Measurements from ENCODE around the gene SLC22A3.

DNA sequence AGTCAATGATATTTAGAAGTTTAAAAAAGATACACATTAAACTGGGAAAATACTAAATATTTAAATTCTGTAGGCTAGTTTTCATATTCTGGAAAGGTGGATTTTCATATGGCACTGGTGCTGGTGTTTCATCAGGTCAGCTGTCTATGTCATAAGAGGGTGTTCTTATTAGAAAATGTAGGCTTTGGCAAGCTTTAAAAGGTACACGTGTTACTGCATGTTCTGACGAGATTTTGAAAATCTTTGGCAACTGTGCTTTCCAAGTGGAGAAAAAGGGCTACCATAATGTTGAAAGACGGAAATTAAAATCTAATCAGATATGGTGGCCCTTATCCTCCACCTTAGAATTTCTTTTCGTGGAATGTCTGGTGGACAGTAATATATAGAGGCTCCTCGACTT, 30.0 kb downstream of the SLC22A3 start:
- TF ChIP-seq, protein P1, sequence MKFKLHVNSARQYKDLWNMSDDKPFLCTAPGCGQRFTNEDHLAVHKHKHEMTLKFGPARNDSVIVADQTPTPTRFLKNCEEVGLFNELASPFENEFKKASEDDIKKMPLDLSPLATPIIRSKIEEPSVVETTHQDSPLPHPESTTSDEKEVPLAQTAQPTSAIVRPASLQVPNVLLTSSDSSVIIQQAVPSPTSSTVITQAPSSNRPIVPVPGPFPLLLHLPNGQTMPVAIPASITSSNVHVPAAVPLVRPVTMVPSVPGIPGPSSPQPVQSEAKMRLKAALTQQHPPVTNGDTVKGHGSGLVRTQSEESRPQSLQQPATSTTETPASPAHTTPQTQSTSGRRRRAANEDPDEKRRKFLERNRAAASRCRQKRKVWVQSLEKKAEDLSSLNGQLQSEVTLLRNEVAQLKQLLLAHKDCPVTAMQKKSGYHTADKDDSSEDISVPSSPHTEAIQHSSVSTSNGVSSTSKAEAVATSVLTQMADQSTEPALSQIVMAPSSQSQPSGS (CRISPR knock-in tag; IDR thresholded peaks at IDR 0.05; ENCODE audit: borderline replicate concordance, low read depth): no peak
- TF ChIP-seq NR3C1 (CRISPR knock-in tag; conservative IDR thresholded peaks at IDR 0.05; ENCODE audit: low read depth): no peak
- TF ChIP-seq, protein P2, sequence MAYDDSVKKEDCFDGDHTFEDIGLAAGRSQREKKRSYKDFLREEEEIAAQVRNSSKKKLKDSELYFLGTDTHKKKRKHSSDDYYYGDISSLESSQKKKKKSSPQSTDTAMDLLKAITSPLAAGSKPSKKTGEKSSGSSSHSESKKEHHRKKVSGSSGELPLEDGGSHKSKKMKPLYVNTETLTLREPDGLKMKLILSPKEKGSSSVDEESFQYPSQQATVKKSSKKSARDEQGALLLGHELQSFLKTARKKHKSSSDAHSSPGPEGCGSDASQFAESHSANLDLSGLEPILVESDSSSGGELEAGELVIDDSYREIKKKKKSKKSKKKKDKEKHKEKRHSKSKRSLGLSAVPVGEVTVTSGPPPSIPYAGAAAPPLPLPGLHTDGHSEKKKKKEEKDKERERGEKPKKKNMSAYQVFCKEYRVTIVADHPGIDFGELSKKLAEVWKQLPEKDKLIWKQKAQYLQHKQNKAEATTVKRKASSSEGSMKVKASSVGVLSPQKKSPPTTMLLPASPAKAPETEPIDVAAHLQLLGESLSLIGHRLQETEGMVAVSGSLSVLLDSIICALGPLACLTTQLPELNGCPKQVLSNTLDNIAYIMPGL (CRISPR knock-in tag; IDR thresholded peaks at IDR 0.05): no peak
- TF ChIP-seq, protein P3, sequence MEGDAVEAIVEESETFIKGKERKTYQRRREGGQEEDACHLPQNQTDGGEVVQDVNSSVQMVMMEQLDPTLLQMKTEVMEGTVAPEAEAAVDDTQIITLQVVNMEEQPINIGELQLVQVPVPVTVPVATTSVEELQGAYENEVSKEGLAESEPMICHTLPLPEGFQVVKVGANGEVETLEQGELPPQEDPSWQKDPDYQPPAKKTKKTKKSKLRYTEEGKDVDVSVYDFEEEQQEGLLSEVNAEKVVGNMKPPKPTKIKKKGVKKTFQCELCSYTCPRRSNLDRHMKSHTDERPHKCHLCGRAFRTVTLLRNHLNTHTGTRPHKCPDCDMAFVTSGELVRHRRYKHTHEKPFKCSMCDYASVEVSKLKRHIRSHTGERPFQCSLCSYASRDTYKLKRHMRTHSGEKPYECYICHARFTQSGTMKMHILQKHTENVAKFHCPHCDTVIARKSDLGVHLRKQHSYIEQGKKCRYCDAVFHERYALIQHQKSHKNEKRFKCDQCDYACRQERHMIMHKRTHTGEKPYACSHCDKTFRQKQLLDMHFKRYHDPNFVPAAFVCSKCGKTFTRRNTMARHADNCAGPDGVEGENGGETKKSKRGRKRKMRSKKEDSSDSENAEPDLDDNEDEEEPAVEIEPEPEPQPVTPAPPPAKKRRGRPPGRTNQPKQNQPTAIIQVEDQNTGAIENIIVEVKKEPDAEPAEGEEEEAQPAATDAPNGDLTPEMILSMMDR (IDR thresholded peaks at IDR 0.05): no peak
- no peak for TF ChIP-seq CBFB (CRISPR knock-in tag; IDR thresholded peaks at IDR 0.05; ENCODE audit: low read depth)
- TF ChIP-seq, protein P4, sequence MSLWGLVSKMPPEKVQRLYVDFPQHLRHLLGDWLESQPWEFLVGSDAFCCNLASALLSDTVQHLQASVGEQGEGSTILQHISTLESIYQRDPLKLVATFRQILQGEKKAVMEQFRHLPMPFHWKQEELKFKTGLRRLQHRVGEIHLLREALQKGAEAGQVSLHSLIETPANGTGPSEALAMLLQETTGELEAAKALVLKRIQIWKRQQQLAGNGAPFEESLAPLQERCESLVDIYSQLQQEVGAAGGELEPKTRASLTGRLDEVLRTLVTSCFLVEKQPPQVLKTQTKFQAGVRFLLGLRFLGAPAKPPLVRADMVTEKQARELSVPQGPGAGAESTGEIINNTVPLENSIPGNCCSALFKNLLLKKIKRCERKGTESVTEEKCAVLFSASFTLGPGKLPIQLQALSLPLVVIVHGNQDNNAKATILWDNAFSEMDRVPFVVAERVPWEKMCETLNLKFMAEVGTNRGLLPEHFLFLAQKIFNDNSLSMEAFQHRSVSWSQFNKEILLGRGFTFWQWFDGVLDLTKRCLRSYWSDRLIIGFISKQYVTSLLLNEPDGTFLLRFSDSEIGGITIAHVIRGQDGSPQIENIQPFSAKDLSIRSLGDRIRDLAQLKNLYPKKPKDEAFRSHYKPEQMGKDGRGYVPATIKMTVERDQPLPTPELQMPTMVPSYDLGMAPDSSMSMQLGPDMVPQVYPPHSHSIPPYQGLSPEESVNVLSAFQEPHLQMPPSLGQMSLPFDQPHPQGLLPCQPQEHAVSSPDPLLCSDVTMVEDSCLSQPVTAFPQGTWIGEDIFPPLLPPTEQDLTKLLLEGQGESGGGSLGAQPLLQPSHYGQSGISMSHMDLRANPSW (CRISPR knock-in tag; conservative IDR thresholded peaks at IDR 0.05; ENCODE audit: low read depth): no peak
- TF ChIP-seq, protein P5, sequence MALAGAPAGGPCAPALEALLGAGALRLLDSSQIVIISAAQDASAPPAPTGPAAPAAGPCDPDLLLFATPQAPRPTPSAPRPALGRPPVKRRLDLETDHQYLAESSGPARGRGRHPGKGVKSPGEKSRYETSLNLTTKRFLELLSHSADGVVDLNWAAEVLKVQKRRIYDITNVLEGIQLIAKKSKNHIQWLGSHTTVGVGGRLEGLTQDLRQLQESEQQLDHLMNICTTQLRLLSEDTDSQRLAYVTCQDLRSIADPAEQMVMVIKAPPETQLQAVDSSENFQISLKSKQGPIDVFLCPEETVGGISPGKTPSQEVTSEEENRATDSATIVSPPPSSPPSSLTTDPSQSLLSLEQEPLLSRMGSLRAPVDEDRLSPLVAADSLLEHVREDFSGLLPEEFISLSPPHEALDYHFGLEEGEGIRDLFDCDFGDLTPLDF (CRISPR knock-in tag; IDR thresholded peaks at IDR 0.05): no peak

All from WTC11 (cell line).